ENCODE data around the gene OR2V2. TPM values are rescaled to one million over a fixed set of nuclear protein-coding genes. Genes with fewer than 3 reads are reported as not detected.

OR2V2 gene
- total RNA-seq, 6 donors from 2014 or later = 1.6 TPM; not detected in 5

DNA sequence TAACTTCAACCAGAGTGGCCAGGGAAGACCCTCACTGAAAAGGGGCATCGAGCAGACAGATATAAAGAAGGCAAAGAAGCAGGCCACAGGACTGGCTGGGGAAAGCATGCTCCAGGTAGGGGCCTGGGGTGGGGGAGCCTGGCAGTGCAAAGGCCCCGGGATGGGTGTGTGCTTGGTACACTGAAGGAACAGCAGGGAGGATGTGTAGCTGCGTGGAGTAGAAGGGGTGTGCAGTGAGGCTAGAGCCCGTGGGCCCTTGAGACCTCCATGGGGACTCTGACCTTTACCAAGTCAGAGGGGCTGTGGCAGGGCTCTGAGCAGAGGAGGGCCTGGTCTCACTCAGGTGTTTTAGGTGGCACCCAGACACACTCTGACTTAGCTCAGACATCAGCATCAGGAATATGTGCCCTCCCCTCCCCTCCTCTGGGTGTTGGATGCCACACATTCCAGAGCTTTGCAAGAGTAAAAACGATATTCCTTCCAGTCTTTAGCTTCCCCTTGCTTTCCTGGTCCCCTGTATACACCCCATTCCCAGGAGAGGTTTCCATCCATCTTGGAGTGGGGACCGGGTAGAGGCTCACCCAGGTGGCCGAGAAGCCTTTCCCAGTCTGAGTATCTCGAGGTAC lies 50.1 kb downstream of the OR2V2 start:
- no peak for TF ChIP-seq EP300 (IDR thresholded peaks at IDR 0.05)
- TF ChIP-seq POLR2A (IDR thresholded peaks at IDR 0.05) = no peak
- TF ChIP-seq POLR2AphosphoS5 (IDR thresholded peaks at IDR 0.05) = no peak
- TF ChIP-seq, protein P1, sequence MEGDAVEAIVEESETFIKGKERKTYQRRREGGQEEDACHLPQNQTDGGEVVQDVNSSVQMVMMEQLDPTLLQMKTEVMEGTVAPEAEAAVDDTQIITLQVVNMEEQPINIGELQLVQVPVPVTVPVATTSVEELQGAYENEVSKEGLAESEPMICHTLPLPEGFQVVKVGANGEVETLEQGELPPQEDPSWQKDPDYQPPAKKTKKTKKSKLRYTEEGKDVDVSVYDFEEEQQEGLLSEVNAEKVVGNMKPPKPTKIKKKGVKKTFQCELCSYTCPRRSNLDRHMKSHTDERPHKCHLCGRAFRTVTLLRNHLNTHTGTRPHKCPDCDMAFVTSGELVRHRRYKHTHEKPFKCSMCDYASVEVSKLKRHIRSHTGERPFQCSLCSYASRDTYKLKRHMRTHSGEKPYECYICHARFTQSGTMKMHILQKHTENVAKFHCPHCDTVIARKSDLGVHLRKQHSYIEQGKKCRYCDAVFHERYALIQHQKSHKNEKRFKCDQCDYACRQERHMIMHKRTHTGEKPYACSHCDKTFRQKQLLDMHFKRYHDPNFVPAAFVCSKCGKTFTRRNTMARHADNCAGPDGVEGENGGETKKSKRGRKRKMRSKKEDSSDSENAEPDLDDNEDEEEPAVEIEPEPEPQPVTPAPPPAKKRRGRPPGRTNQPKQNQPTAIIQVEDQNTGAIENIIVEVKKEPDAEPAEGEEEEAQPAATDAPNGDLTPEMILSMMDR (IDR thresholded peaks at IDR 0.05) = no peak
- H3K9me3 ChIP-seq = no peaks in the 10 kb centered on the region
- no peak for DNase-seq
- no peak overlapping the region for H3K27ac ChIP-seq
- H3K4me1 ChIP-seq = peaks cover 4 to 6% (median 5%) of the 10 kb centered on the region in 4 donors
- no peak overlapping the region for H3K4me3 ChIP-seq
- H3K27me3 ChIP-seq = no peaks in the 10 kb centered on the region
- no peak for ATAC-seq (ENCODE audit: low FRiP score in 2 of 2)
- peaks cover 0 to 5% (median 0%) of the 10 kb centered on the region in 4 donors for H3K36me3 ChIP-seq
- WGBS, 2 donors = 69 to 74% methylated on average over 8 of the region's 8 CpGs

DNA sequence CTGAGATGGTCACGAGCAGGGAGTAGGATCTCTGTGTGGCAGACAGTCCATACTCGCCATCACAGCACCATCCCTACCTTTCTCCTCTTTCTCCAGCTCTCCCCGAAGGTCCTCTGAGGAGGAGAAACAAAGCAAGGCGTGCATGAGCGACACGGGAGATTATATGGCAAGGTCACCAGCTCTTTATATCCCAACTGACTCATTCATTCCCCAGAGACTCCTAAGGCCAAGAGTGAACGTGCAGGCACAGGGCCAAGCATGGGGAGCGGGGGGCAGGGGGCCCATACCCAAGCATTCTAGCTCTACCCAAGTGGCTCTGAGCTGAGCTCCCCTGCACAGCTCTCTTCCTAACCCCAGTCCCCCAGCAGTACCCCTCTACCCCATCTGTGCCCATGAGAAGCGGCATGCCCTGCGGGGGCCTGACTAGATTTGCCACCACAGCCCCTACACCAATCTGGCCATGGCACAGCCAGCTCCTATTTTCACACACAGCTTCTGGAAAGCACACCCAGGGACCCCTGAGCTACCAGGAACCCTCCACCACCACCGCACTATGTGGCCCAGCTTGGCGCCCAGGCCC lies 50.8 kb downstream of the OR2V2 start:
- H3K4me3 ChIP-seq = no peak overlapping the region
- H3K27ac ChIP-seq = no peak overlapping the region
- H3K9me3 ChIP-seq = no peaks in the 10 kb centered on the region
- 79 to 83% methylated on average over 10 to 12 of the region's 12 CpGs for WGBS, 2 donors
- no peaks in the 10 kb centered on the region for H3K27me3 ChIP-seq
- peaks cover 0 to 5% (median 0%) of the 10 kb centered on the region in 4 donors for H3K36me3 ChIP-seq
- DNase-seq (no peak), ATAC-seq (ENCODE audit: low FRiP score in 2 of 2) (no peak)
- H3K4me1 ChIP-seq = peaks cover 0 to 4% (median under 1%) of the 10 kb centered on the region in 4 donors
- TF ChIP-seq EP300 (IDR thresholded peaks at IDR 0.05) (no peak), POLR2A (IDR thresholded peaks at IDR 0.05) (no peak), POLR2AphosphoS5 (IDR thresholded peaks at IDR 0.05) (no peak)
- TF ChIP-seq, protein P1 (IDR thresholded peaks at IDR 0.05) = no peak

DNA sequence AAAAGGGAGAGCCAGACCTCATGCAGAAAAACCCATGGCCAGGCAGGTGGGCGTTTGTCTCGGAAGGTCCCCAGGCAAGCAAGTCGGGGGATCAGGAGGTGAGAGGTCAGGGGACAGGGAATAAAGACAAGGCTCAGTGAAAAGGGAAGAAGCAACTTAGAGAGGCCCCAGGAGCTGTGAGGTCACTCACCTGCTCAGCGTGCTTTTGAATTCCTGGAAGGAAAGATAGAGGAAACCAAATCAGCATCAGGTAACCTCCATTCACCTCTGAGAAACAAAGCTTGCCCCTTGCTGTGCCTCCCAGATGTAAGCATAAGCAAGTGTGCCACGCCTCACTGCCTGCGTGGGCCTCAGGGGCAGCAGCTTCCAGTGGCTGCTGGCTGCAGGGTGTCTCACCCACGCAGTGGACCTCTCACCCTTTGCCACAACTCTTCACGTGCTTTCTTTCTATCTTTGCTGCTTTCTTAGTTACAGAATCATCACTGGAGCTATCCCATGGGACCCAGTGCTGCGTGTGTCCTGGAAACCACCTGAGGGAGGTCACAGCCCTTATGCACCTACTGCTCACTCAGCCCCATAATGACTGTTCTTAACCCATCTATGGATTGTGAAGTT lies 51.6 kb downstream of the OR2V2 start:
- peaks cover 5 to 12% (median 8%) of the 10 kb centered on the region in 4 donors for H3K4me1 ChIP-seq
- H3K9me3 ChIP-seq = no peaks in the 10 kb centered on the region
- ATAC-seq (ENCODE audit: low FRiP score in 2 of 2) (no peak), DNase-seq (no peak)
- H3K27ac ChIP-seq = no peak overlapping the region
- TF ChIP-seq POLR2AphosphoS5 (IDR thresholded peaks at IDR 0.05) = no peak
- no peak for TF ChIP-seq EP300 (IDR thresholded peaks at IDR 0.05)
- TF ChIP-seq POLR2A (IDR thresholded peaks at IDR 0.05) = no peak
- TF ChIP-seq, protein P1 (IDR thresholded peaks at IDR 0.05) = no peak
- no peaks in the 10 kb centered on the region for H3K27me3 ChIP-seq
- no peak overlapping the region for H3K4me3 ChIP-seq
- H3K36me3 ChIP-seq = peaks cover 0 to 5% (median 0%) of the 10 kb centered on the region in 4 donors
- 73 to 76% methylated on average over 9 of the region's 9 CpGs for WGBS, 2 donors

DNA sequence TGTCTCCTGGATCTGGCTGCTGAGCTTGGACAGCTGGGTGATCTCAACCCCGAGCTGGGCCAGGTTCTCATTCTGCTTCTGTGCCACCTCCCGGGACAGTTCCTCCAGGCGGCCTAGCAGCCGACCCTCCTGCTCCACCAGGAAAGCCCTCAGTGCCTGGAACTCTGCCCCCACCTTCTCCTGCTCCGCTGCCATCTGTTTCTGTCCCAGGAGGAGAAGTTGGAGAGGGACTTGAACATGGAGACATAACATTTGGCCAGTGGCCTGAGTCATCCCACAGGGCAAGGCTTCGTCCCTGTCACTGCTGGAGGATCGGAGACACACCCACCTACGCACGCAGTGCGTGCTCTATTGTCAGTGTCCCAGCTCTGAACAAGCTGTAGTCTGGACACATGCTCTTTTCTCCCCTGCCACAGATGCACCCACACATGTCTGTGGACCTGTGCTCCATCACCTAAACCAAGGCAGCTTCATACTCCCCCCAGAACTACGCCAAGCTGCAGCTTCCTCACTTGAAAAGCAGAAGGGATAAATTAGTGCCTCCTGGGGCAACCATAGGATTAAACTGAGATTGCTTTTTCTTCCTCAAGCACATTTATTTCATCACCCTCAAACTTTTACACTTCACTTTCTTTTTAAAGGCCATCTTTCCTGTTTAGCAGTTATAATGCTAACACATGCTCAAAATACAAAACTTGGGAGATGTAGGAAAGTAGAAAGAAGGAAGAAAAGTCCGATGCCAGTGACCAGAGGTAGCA lies 52.7 kb downstream of the OR2V2 start:
- DNase-seq (no peak), ATAC-seq (ENCODE audit: low FRiP score in 2 of 2) (no peak)
- WGBS, 2 donors = 80 to 82% methylated on average over 6 to 12 of the region's 12 CpGs
- Histone ChIP-seq H3K4me1 (peaks cover 10 to 22% (median 19%) of the 10 kb centered on the region in 4 donors), H3K9me3 (no peaks in the 10 kb centered on the region), H3K4me3 (no peak overlapping the region), H3K27ac (no peak overlapping the region), H3K27me3 (peaks cover 0 to 6% (median 0%) of the 10 kb centered on the region in 4 donors), H3K36me3 (peaks cover 0 to 5% (median 0%) of the 10 kb centered on the region in 4 donors)
- TF ChIP-seq POLR2A (IDR thresholded peaks at IDR 0.05) (no peak), POLR2AphosphoS5 (IDR thresholded peaks at IDR 0.05) (no peak), EP300 (IDR thresholded peaks at IDR 0.05) (no peak)
- TF ChIP-seq, protein P1 (IDR thresholded peaks at IDR 0.05) = no peak
